ENCODE results near the gene SAMD11.

The SAMD11 gene

GRCh38 chr1:921011-921837 lies 2.5 kb upstream of the SAMD11 start:
- H3F3A ChIP-seq (ENCODE audit: low read depth) = no peaks in the 10 kb centered on the region
- H3K36me3 ChIP-seq (ENCODE audit: insufficient read depth, low read length) = no peaks in the 10 kb centered on the region
- H3K4me2 ChIP-seq (ENCODE audit: low read depth, low read length, poor library complexity, severe bottlenecking) = peak overlapping the region; percentile 92
- TF ChIP-seq EZH2phosphoT487 (IDR thresholded peaks at IDR 0.05; ENCODE audit: borderline replicate concordance) = no peak
- TF ChIP-seq, protein P1, sequence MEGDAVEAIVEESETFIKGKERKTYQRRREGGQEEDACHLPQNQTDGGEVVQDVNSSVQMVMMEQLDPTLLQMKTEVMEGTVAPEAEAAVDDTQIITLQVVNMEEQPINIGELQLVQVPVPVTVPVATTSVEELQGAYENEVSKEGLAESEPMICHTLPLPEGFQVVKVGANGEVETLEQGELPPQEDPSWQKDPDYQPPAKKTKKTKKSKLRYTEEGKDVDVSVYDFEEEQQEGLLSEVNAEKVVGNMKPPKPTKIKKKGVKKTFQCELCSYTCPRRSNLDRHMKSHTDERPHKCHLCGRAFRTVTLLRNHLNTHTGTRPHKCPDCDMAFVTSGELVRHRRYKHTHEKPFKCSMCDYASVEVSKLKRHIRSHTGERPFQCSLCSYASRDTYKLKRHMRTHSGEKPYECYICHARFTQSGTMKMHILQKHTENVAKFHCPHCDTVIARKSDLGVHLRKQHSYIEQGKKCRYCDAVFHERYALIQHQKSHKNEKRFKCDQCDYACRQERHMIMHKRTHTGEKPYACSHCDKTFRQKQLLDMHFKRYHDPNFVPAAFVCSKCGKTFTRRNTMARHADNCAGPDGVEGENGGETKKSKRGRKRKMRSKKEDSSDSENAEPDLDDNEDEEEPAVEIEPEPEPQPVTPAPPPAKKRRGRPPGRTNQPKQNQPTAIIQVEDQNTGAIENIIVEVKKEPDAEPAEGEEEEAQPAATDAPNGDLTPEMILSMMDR (conservative IDR thresholded peaks at IDR 0.05; ENCODE audit: low read length) = peak; percentile 43
- H3K27me3 ChIP-seq (ENCODE audit: insufficient read depth, low read length, poor library complexity, severe bottlenecking) = no peaks in the 10 kb centered on the region
- peak overlapping the region; percentile 65 for H3K4me3 ChIP-seq (ENCODE audit: low read length, poor library complexity, severe bottlenecking)
- H2AFZ ChIP-seq (ENCODE audit: low read length) = 0 out of 2 replicates have a peak overlapping the region, but pooled peaks have one; percentile 34
- H3K9ac ChIP-seq (ENCODE audit: low read depth, low read length, poor library complexity, severe bottlenecking) = peak overlapping the region; percentile 49
- H3K79me2 ChIP-seq (ENCODE audit: insufficient read depth, low read length) = no peaks in the 10 kb centered on the region
- no peaks in the 10 kb centered on the region for H3K9me2 ChIP-seq (replicated peaks; ENCODE audit: low read depth, low read length)
- H3K9me3 ChIP-seq (ENCODE audit: insufficient read depth, low read depth, low read length) = no peaks in the 10 kb centered on the region
- peaks cover 41% of the 10 kb centered on the region for H3K4me1 ChIP-seq (ENCODE audit: insufficient read depth, low read length, poor library complexity, severe bottlenecking)
- H4K20me1 ChIP-seq (ENCODE audit: insufficient read depth, low read length, poor library complexity, severe bottlenecking) = no peaks in the 10 kb centered on the region

DNA sequence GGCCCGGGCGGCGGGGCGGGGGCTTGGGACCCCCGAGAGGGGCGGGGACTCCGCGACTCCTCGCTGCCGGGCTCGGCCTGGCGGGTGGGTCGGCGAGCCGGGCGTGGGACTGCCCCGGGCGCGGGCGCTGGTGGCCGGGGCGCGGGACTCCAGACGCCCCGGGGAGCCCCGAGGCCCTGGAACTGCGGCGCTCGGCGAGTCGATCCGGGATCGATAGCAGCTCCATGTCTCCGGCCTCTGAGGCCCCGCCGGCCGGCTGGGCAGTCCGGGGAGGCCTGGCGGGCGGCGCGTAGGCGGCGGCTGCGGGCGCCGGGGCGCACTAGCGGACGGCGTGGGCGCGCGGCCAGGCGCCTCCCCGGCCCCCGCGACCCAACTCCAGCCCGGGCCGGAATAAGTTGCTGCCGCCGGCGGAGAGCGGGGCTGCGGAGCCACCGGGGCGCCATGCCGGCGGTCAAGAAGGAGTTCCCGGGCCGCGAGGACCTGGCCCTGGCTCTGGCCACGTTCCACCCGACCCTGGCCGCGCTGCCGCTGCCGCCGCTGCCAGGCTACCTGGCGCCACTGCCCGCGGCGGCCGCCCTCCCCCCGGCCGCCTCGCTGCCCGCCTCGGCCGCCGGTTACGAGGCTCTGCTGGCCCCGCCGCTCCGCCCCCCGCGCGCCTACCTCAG lies 400 bp downstream of the SAMD11 start:
- H3K79me2 ChIP-seq (ENCODE audit: insufficient read depth, low read length) = no peaks in the 10 kb centered on the region
- no peaks in the 10 kb centered on the region for H4K20me1 ChIP-seq (ENCODE audit: insufficient read depth, low read length, poor library complexity, severe bottlenecking)
- H3K9me3 ChIP-seq (ENCODE audit: insufficient read depth, low read depth, low read length) = no peaks in the 10 kb centered on the region
- H3K36me3 ChIP-seq (ENCODE audit: insufficient read depth, low read length) = no peaks in the 10 kb centered on the region
- peak overlapping the region; percentile 80 for H3K4me3 ChIP-seq (ENCODE audit: low read length, poor library complexity, severe bottlenecking)
- no peaks in the 10 kb centered on the region for H3F3A ChIP-seq (ENCODE audit: low read depth)
- no peaks in the 10 kb centered on the region for H3K9me2 ChIP-seq (replicated peaks; ENCODE audit: low read depth, low read length)
- peak overlapping the region; percentile 73 for H3K9ac ChIP-seq (ENCODE audit: low read depth, low read length, poor library complexity, severe bottlenecking)
- no peak for TF ChIP-seq EZH2phosphoT487 (IDR thresholded peaks at IDR 0.05; ENCODE audit: borderline replicate concordance)
- TF ChIP-seq, protein P1 (conservative IDR thresholded peaks at IDR 0.05; ENCODE audit: low read length) = no peak
- H2AFZ ChIP-seq (ENCODE audit: low read length) = peak overlapping the region; percentile 76; the same call in 1 of the 2 replicates
- H3K27me3 ChIP-seq (ENCODE audit: insufficient read depth, low read length, poor library complexity, severe bottlenecking) = no peaks in the 10 kb centered on the region
- H3K4me1 ChIP-seq (ENCODE audit: insufficient read depth, low read length, poor library complexity, severe bottlenecking) = peaks cover 41% of the 10 kb centered on the region
- H3K4me2 ChIP-seq (ENCODE audit: low read depth, low read length, poor library complexity, severe bottlenecking) = peak overlapping the region; percentile 66

- no peaks in the 10 kb centered on the region for H3K9me3 ChIP-seq (ENCODE audit: insufficient read depth, low read depth, low read length)
- no peaks in the 10 kb centered on the region for H4K20me1 ChIP-seq (ENCODE audit: insufficient read depth, low read length, poor library complexity, severe bottlenecking)
- H3K4me3 ChIP-seq (ENCODE audit: low read length, poor library complexity, severe bottlenecking) = peak overlapping the region; percentile 80
- TF ChIP-seq, protein P1 (conservative IDR thresholded peaks at IDR 0.05; ENCODE audit: low read length) = peak; percentile 39
- no peak for TF ChIP-seq EZH2phosphoT487 (IDR thresholded peaks at IDR 0.05; ENCODE audit: borderline replicate concordance)
- no peaks in the 10 kb centered on the region for H3K27me3 ChIP-seq (ENCODE audit: insufficient read depth, low read length, poor library complexity, severe bottlenecking)
- H3K9me2 ChIP-seq (replicated peaks; ENCODE audit: low read depth, low read length) = no peaks in the 10 kb centered on the region
- peaks cover 38% of the 10 kb centered on the region for H3K4me1 ChIP-seq (ENCODE audit: insufficient read depth, low read length, poor library complexity, severe bottlenecking)
- peak overlapping the region; percentile 66 for H3K4me2 ChIP-seq (ENCODE audit: low read depth, low read length, poor library complexity, severe bottlenecking)
- H2AFZ ChIP-seq (ENCODE audit: low read length) = peak overlapping the region; percentile 76
- no peaks in the 10 kb centered on the region for H3F3A ChIP-seq (ENCODE audit: low read depth)
- H3K9ac ChIP-seq (ENCODE audit: low read depth, low read length, poor library complexity, severe bottlenecking) = peak overlapping the region; percentile 73
- H3K36me3 ChIP-seq (ENCODE audit: insufficient read depth, low read length) = no peaks in the 10 kb centered on the region
- H3K79me2 ChIP-seq (ENCODE audit: insufficient read depth, low read length) = no peaks in the 10 kb centered on the region
Measured at GRCh38 chr1:924656-925560, 1.2 kb downstream of the SAMD11 start.
